HG03378 (cell line): Measurements from ENCODE around the gene B3GLCT.

Source experiments
- ATAC-seq: cut with Tn5 transposase; IDR thresholded peaks from one replicate; pipeline ENCODE4 v1.9.1; 2021; ENCODE audit warnings: mild to moderate bottlenecking, moderate library complexity; ENCODE audit not compliant: unreplicated experiment

The B3GLCT gene

GRCh38 chr13:31221057-31221456 is 21.3 kb downstream of the B3GLCT start:
- ATAC-seq: no peak

DNA sequence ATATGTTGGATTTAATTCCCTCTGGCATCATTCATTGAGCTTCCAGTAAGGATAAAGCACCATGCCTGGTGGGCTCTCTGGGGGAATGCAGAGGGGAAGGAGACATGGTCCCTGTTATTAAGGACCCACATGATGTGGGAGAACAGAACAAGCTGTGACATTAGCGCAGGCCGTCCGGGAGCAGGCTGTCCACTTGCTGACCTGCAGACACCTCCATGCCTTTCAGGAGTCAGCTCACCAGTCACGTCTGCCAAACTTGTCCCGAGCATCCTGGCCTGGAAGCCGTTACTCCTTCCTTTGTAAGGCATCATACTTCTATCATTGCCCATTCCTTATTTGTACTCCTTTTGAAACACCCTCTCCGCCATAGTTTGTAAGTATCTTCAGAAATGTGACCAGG is 23.4 kb downstream of the B3GLCT start:
- no peak for ATAC-seq

DNA sequence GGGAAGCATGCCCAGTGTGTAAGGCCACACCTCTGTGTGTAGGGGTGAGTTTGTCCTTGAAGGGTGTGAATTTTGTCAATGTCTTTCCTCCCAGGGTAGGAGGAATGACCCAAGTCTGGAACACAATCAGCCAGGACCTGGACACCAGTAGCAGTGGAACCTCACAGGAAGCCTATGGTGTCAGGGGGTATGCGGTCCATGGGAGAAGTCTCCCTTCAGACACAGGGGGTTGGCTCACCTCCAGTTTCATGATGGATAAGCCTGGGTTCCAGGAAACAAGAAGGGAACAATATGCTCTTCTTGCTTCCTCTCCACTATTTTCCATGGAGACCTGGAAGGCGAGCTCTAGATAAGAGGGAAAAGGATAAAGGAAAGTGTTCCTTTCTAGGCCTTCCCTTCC is 23.9 kb downstream of the B3GLCT start:
- ATAC-seq: no peak

DNA sequence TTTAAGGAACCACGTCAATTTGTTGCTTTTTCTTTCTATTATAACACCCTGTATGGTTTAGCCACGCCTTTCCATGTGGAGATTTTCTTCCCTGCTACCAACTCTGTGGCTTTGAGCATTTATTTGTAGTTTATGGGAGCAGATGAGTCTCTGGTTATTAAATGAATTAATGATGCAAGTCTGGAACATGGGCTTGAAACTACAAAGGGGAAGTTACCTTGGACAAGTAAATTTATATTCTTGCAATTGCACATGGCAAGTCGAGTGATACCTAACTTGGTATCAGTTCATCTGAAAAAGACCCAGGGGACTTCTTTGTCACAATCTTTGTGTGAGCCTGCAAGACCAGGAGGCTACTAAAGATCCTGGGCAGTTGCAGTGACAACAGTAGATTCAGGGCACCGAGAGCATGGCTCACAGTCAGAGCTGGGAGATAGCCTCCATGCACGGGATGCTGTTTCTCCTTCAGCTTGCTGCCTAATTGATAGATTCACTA is 24.4 kb downstream of the B3GLCT start:
- ATAC-seq: peak; percentile 44

DNA sequence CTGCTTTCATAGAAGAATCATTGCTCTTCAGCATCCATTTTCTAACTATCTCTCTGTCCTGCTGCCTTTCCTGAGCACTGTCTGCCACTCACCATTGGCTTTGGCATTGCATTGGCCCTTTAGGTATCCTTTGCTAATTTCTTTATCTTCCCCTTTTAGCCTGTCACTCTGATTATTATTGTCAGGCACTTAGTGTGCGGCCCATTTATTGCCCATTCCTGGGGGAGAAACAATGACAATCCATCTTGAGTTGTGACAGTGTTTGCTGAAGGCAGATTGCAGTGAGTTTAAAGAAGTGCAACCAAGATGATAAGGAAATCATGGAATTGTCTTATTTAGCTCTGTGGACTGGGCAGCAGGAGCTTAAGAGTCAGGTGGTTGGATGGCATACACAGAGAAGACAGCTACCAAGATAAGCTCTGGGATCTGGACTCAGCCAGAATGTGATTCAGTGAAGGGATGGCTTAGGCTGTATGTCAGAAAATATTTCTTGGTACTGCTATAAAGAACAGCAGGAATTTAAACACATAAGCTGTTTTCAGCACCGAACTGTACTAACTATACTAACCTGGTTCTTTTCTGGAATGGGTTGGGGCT is 25.3 kb downstream of the B3GLCT start:
- ATAC-seq: no peak

GRCh38 chr13:31225998-31226675 is 26.4 kb downstream of the B3GLCT start:
- ATAC-seq: no peak

DNA sequence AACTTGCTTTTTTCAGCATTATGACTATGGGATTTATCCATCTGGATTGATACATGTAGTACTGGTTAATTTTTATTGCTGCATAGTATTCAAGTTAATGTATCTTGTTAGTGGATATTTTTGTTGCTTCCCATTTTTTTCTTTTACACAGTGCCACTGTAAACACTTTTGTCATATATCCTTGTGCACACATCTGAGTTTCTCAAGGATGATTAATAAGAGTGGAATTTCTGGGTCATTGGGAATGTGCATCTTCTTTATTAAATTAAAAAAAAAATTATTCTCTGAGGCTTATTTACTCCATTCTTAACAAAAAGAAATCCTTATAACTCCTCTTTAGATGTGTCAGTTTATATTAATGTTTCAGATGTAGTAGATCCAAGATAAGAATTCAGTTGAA is 27.3 kb downstream of the B3GLCT start:
- ATAC-seq: no peak

GRCh38 chr13:31227870-31228269 is 28.1 kb downstream of the B3GLCT start:
- no peak for ATAC-seq

- ATAC-seq: no peak
Observed at GRCh38 chr13:31234729-31235128, 35.0 kb downstream of the B3GLCT start.

- ATAC-seq: no peak
Observed at GRCh38 chr13:31236211-31236786, 36.5 kb downstream of the B3GLCT start.

DNA sequence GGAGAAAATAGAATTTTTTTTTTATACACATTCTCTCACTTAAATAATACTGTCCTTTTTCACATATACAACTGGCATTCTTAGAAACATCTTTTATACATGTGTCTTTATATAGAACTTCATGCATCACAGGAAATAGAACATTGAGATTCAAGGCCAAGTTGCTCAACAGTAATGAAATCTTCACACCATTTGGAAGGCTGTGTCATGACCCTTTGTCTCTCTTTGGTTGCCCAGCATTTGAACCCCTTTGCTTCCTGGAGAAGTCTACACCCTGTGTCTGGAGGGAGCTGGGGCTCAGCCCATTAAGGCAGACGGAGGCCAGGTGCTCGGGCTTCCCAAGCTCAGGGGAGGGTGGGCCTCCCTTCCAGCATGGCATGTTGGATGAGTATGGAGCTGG is 41.1 kb downstream of the B3GLCT start:
- ATAC-seq: no peak

DNA sequence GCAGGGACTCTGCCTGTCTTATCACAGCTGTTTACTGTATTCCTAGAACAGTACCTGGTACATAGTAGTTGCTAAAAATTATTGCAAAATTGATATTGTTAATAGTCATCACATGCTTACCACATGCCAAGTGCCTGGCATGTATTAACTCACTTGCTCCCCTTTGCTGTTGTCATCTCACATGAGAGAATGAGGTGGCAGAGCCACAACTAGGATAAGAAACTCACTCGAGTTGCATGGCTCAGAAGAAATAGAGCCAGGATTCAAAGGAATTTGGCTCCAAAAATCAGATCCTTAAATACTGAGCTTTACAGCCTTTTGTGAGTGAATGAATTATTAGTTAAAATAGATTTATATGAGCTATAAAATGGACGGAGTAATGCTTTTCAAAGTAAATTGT is 42.6 kb downstream of the B3GLCT start:
- ATAC-seq: no peak

- ATAC-seq: no peak
Observed at GRCh38 chr13:31242916-31243315, 43.1 kb downstream of the B3GLCT start.

DNA sequence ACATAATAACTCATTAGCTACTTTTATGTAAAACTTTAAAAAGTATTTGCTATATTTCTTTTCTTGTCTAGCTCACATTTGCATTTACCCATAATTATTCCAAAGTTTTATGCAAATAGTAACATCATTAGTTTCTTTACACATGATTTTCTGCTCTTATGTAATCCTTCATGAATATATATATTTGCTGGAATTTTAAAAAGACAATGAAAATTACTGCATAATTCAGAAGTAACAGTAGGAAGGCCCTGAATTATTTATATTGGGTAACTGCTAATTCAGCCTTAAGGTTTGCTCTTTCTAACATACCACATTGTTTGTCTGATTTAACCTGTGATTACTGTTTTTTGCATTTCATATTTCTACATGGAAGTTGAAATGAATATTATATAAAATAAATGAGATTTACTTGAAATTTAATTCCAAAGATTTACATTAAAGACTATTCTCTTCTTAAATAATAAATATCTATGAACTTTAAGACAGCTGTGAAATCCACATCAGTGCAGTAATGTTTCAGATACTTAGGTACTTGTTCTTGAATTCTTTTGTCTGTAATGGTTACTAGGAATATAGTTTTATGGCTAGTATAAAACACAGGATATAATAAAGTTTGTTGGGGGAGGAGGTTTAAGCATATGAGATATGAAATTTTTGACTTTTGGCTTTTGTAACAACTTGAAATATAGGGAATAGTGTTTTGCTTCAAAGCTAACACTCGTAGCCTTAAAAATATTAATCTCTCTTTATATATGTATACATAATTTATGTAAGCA is 46.0 kb downstream of the B3GLCT start:
- ATAC-seq: no peak

- ATAC-seq: no peak
Observed at GRCh38 chr13:31246918-31247317, 47.1 kb downstream of the B3GLCT start.

DNA sequence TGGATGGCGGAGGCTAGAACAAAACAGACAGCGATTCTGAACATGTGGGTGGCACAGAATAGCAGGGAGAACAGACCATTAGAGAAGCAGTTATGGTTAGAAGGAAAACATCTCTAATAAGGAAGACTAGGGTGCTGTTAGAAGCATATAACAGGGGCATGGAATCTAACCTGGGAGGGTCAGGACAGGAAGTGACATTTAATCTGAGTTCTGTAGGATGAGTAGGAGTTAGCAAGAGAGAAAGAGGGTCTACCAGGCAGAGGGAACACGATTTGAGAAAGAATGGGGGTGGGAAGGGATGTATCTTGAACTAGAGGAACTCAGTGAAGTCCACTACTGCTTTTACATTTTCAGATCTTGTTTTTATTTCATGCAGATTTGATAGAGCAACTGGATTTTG is 48.6 kb downstream of the B3GLCT start:
- ATAC-seq: no peak

GRCh38 chr13:31248965-31249539 is 49.3 kb downstream of the B3GLCT start:
- ATAC-seq: no peak

GRCh38 chr13:31250435-31250834 is 50.7 kb downstream of the B3GLCT start:
- ATAC-seq: no peak

DNA sequence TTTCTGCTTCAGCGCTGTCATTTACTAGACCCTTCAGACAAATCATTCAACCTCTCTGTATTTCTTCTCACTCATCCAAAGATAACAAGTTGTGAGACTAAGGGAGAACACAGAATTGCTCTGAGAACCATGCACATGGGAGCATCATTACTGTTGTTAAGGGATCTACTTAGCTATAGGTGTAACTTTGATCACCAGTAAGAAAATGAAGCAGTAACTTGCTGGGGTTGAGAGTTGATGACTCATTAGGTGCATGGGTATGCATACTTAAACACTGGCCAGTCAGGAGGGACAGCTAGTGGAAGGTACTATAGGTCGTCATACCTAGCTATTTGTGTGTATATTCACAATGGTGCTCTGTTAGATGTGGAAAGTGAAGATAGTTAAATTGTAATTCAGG is 61.5 kb downstream of the B3GLCT start:
- no peak for ATAC-seq

DNA sequence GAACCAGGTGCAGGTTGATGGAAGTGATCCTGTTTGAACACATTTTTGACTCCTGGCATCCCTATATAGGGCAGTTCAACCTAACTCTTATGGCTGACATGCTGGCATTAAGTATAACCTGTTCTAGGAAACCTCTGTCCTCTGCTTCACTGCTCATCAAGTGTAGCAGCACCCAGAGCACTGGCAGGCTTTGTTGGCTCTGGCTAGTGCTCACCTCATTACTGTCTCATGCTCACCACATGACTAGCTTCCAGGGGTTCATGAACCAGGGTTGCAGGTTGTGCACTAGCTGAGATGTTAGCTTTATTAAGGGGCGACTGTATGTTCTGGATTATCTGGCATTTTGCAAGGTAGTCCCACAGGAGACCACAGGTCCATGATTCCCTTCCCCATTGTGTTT is 63.6 kb downstream of the B3GLCT start:
- ATAC-seq: no peak

DNA sequence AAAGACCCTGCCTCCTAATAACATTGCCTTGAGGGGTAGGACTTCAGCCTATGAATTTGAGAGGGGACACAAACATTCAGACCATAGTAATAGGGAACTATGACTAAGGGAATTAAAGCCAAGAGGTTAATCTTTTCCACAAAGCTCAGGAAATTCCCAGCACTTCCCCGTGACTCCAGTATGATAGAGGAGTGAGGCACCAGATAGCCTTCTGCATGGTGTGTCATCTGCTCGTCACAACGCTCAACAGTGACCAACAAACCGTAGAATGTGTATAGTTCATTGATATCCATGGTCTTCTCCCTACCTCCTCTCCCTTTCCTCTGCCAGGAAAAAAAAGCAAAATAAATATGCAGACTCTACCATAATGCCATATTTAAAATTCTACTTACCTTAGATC is 64.4 kb downstream of the B3GLCT start:
- no peak for ATAC-seq
